ENCODE data around the gene FNTB. TPM values are rescaled to one million over a fixed set of nuclear protein-coding genes. Genes with fewer than 3 reads are reported as not detected.

The FNTB gene
- polyA plus RNA-seq, 3 donors: 12.3 to 14.2 (median 14.1) TPM

DNA sequence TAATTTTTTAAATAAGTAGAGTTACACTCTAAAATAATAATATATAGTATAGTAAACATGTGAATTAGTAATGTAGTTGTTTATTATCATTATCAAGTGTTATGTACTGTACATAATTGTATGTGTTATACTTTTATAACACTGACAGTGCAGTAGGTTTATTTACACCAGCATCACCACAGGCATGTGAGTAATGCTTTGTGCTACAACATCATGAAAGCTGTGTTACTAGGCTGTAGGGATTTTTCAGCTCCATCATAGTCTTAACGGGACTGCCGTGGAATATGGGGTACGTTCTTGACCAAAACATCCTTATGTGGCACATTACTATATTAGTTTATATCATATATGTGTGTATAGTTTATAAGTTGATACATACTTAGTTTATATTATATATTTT, 8.6 kb downstream of the FNTB start:
- no peak overlapping the region for H3K4me3 ChIP-seq (replicated peaks in 1 of 3; ENCODE audit: low read depth in 2 of 3, low read length in 3 of 3)

DNA sequence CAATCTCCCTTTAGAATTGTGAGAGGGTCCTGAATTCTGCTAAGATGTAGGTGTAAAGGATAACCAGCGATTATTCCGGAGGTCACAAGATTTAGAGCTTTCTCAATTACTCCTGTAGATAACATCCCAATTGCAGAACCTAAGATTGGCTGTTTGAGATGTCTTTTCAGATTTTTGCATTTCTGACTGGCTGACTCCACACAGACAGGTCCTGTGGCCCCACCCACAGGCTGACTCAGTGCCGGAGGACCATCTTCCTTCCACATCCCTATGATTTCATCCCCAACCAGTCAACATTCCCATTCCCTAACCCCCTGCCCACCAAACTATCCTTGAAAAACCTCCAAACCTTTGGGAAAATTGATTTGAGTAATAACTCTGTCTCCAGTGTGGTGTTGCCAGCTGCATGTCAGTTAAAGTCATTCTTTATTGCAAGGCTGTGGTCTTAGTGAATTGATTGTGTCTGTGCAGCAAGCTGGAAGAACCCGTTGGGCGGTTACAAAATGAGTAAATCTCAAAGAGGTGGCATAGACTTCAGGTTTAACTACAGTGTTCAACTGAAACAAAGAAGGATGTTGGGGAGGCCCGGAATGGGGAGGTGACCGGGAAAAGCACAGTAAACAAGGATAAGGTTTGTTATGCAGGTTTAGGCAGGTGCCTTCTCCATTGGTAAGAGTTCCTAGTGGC, 10.6 kb downstream of the FNTB start:
- peak overlapping the region in 1 of 2 donors; percentile 6 for H3K4me3 Mint-ChIP-seq

More for the DNA sequence above, 8.6 kb downstream of the FNTB start:
- peaks cover 5 to 8% of the 10 kb centered on the region in 2 donors for H3K36me3 Mint-ChIP-seq
- no peaks in the 10 kb centered on the region for H3K9me3 Mint-ChIP-seq
- peaks cover 63% of the 10 kb centered on the region for H3K4me1 Mint-ChIP-seq
- no peak overlapping the region for H3K4me3 Mint-ChIP-seq
- TF ChIP-seq, protein P1, sequence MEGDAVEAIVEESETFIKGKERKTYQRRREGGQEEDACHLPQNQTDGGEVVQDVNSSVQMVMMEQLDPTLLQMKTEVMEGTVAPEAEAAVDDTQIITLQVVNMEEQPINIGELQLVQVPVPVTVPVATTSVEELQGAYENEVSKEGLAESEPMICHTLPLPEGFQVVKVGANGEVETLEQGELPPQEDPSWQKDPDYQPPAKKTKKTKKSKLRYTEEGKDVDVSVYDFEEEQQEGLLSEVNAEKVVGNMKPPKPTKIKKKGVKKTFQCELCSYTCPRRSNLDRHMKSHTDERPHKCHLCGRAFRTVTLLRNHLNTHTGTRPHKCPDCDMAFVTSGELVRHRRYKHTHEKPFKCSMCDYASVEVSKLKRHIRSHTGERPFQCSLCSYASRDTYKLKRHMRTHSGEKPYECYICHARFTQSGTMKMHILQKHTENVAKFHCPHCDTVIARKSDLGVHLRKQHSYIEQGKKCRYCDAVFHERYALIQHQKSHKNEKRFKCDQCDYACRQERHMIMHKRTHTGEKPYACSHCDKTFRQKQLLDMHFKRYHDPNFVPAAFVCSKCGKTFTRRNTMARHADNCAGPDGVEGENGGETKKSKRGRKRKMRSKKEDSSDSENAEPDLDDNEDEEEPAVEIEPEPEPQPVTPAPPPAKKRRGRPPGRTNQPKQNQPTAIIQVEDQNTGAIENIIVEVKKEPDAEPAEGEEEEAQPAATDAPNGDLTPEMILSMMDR (IDR thresholded peaks at IDR 0.05): no peak
- DNase-seq: no peak
- Histone ChIP-seq H3K4me2 (replicated peaks; ENCODE audit: extremely low read depth, low read length, poor library complexity, severe bottlenecking) (no peak overlapping the region), H3K27ac (ENCODE audit: low read depth in 1 of 2, low read length in 2 of 2) (no peak overlapping the region), H3K9ac (ENCODE audit: insufficient read depth, low read length, poor library complexity, severe bottlenecking) (no peak overlapping the region), H3K79me2 (ENCODE audit: insufficient read depth, low read length) (peaks cover 94% of the 10 kb centered on the region), H2AFZ (ENCODE audit: insufficient read depth, low read depth, low read length, poor library complexity, severe bottlenecking) (no peak overlapping the region), H3K36me3 (replicated peaks in 1 of 2; ENCODE audit: control insufficient read depth in 1 of 2, insufficient read depth in 2 of 2, low read length in 2 of 2) (no peaks in the 10 kb centered on the region), H3K4me1 (ENCODE audit: control insufficient read depth in 1 of 2, insufficient read depth in 2 of 2, low read length in 2 of 2) (peaks cover 52 to 59% of the 10 kb centered on the region in 2 donors), H4K20me1 (ENCODE audit: insufficient read depth, low read length) (no peaks in the 10 kb centered on the region), H3K27me3 (ENCODE audit: control insufficient read depth in 2 of 2, insufficient read depth in 2 of 2, low read length in 2 of 2) (no peaks in the 10 kb centered on the region), H3K9me3 (replicated peaks in 1 of 2; ENCODE audit: control insufficient read depth in 1 of 2, insufficient read depth in 1 of 2, low read length in 2 of 2) (no peaks in the 10 kb centered on the region)
- no peak overlapping the region for H3K27ac Mint-ChIP-seq
- intact Hi-C loops (cut with micrococcal nuclease): no loop called here
- no CpG with 5 or more reads among the region's 3 CpGs for WGBS (ENCODE audit: insufficient coverage)
- peaks cover 0 to 2% (median 0%) of the 10 kb centered on the region in 3 donors for H3K27me3 Mint-ChIP-seq (ENCODE audit: low read depth in 3 of 3)

More for the DNA sequence above, 10.6 kb downstream of the FNTB start:
- Histone ChIP-seq H3K4me3 (replicated peaks in 1 of 3; ENCODE audit: low read depth in 2 of 3, low read length in 3 of 3) (no peak overlapping the region), H3K36me3 (replicated peaks in 1 of 2; ENCODE audit: control insufficient read depth in 1 of 2, insufficient read depth in 2 of 2, low read length in 2 of 2) (no peaks in the 10 kb centered on the region), H3K79me2 (ENCODE audit: insufficient read depth, low read length) (peaks cover 94% of the 10 kb centered on the region), H2AFZ (ENCODE audit: insufficient read depth, low read depth, low read length, poor library complexity, severe bottlenecking) (no peak overlapping the region), H3K27me3 (ENCODE audit: control insufficient read depth in 2 of 2, insufficient read depth in 2 of 2, low read length in 2 of 2) (no peaks in the 10 kb centered on the region), H4K20me1 (ENCODE audit: insufficient read depth, low read length) (no peaks in the 10 kb centered on the region), H3K9ac (ENCODE audit: insufficient read depth, low read length, poor library complexity, severe bottlenecking) (no peak overlapping the region), H3K27ac (ENCODE audit: low read depth in 1 of 2, low read length in 2 of 2) (peak overlapping the region in 1 of 2 donors; percentile 3), H3K9me3 (replicated peaks in 1 of 2; ENCODE audit: control insufficient read depth in 1 of 2, insufficient read depth in 1 of 2, low read length in 2 of 2) (no peaks in the 10 kb centered on the region), H3K4me2 (replicated peaks; ENCODE audit: extremely low read depth, low read length, poor library complexity, severe bottlenecking) (no peak overlapping the region), H3K4me1 (ENCODE audit: control insufficient read depth in 1 of 2, insufficient read depth in 2 of 2, low read length in 2 of 2) (peaks cover 33 to 39% of the 10 kb centered on the region in 2 donors)
- H3K36me3 Mint-ChIP-seq: peaks cover 7 to 12% of the 10 kb centered on the region in 2 donors
- DNase-seq: no peak
- peak overlapping the region in 3 of 7 donors; percentile 8 to 81 (median 10) for H3K27ac Mint-ChIP-seq
- peaks cover 0 to 2% (median 0%) of the 10 kb centered on the region in 3 donors for H3K27me3 Mint-ChIP-seq (ENCODE audit: low read depth in 3 of 3)
- TF ChIP-seq, protein P1 (IDR thresholded peaks at IDR 0.05): no peak
- H3K4me1 Mint-ChIP-seq: peaks cover 45% of the 10 kb centered on the region
- intact Hi-C loops (cut with micrococcal nuclease): no loop called here
- H3K9me3 Mint-ChIP-seq: no peaks in the 10 kb centered on the region
- 96% methylated on average over 4 of the region's 7 CpGs for WGBS (ENCODE audit: insufficient coverage)

Data from CD14-positive monocyte (primary cell).